GM18499 (cell line): ENCODE measurements around the gene RAB9B.

Source experiments
- ATAC-seq: cut with Tn5 transposase; IDR thresholded peaks from one replicate; pipeline ENCODE4 v1.9.1; 2021; ENCODE audit warnings: moderate number of reproducible peaks; ENCODE audit not compliant: insufficient read depth, unreplicated experiment

The RAB9B gene

DNA sequence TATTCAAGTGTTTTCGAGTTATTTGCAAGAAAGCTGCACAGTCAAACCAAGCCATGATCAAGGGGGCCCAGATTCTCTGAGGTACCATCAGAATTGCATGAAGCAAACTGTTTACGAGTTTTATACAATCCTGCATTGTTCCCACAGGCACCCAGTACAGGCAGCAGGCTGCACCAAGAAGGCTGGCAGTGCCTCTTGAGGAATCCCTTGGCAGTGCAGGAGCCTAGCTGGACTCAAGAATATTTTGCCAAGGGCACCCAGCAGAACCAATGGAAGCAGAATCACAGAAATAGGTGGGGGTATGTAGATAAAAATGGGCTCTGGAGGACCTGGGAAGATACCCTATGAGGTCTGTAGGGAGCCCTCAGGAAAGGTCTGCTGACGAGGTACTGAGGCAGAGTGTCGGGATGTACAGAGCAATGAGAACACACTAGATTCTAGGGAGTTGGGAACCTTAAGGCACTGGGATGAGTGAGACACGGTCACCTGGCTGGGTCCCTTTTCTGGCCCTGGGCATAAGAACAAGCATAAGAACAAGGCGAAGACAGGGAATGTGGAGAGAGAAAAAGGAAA, 57.9 kb downstream of the RAB9B start:
- ATAC-seq, result no peak

DNA sequence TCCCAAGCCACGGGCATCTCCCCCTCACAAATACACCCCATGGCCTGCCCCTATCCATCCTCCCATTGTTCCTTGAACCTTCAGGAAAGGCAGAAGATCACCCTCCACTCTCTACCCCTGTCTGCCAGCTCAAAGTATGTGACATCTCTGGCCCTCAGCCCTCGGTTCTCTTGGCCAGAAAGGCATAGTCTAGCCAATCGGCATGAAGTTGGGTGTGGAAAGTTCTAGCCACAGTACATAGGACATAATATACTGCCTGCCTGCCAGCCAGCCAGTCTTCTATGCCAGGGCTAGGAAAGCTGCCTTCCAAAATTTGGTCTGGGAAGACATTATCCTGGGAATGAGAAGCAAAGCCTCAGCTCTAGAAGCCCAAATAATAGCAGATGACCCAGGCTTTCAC, 58.6 kb downstream of the RAB9B start:
- no peak for ATAC-seq
